Measurements from ENCODE around the gene NBPF1.

The NBPF1 gene

GRCh38 chr1:16617778-16618580 is 4.6 kb upstream of the NBPF1 start:
- DNase-seq (ENCODE audit: low read depth, low spot score), result no peak
- no peak overlapping the region for H3K4me3 ChIP-seq (ENCODE audit: low read depth, low read length)
- TF ChIP-seq, protein P1, sequence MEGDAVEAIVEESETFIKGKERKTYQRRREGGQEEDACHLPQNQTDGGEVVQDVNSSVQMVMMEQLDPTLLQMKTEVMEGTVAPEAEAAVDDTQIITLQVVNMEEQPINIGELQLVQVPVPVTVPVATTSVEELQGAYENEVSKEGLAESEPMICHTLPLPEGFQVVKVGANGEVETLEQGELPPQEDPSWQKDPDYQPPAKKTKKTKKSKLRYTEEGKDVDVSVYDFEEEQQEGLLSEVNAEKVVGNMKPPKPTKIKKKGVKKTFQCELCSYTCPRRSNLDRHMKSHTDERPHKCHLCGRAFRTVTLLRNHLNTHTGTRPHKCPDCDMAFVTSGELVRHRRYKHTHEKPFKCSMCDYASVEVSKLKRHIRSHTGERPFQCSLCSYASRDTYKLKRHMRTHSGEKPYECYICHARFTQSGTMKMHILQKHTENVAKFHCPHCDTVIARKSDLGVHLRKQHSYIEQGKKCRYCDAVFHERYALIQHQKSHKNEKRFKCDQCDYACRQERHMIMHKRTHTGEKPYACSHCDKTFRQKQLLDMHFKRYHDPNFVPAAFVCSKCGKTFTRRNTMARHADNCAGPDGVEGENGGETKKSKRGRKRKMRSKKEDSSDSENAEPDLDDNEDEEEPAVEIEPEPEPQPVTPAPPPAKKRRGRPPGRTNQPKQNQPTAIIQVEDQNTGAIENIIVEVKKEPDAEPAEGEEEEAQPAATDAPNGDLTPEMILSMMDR (IDR thresholded peaks at IDR 0.05; ENCODE audit: insufficient read depth, low read length, missing control alignments), result no peak
- CTCF ChIA-PET, result interaction anchor here (1.1 to 1.5 kb wide), 2 partner anchors 9 to 26 kb away, joined by 4 to 5 read pairs; no protein-coding TSS in a partner anchor
- POLR2A ChIA-PET, result no interaction called here

DNA sequence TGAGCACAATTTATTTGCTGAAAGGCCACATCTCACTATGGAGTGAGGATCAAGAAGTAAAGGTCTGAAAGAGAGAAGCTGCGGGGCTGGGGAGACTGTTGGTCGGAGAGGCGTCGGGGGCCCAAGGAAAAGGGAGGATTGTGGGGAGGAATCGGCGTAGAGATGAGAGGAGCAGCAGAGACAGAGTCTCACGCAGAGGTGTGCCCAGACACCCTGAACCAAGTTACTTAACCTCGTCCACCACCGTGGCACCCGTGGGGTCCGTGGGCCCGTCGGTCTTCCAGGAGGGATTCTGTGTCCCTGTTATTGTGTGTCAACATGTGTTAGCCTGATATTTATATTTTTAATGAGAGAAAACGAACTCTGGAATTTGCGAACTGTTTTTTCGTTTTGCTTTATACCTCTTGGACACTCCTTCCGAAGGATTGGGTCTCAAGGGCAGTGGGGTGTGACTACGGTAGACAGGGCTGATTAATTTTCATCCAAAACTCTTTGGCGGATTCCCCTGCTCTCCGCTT is 3.8 kb upstream of the NBPF1 start:
- POLR2A ChIA-PET, result no interaction called here
- H3K4me3 ChIP-seq (ENCODE audit: low read depth, low read length), result no peak overlapping the region
- CTCF ChIA-PET, result interaction anchor here (1.2 to 2.5 kb wide), 7 partner anchors 8 to 94 kb away, joined by 3 to 13 read pairs (median 5); no protein-coding TSS in a partner anchor
- no peak for DNase-seq (ENCODE audit: low read depth, low spot score)
- TF ChIP-seq, protein P1 (IDR thresholded peaks at IDR 0.05; ENCODE audit: insufficient read depth, low read length, missing control alignments), result no peak

DNA sequence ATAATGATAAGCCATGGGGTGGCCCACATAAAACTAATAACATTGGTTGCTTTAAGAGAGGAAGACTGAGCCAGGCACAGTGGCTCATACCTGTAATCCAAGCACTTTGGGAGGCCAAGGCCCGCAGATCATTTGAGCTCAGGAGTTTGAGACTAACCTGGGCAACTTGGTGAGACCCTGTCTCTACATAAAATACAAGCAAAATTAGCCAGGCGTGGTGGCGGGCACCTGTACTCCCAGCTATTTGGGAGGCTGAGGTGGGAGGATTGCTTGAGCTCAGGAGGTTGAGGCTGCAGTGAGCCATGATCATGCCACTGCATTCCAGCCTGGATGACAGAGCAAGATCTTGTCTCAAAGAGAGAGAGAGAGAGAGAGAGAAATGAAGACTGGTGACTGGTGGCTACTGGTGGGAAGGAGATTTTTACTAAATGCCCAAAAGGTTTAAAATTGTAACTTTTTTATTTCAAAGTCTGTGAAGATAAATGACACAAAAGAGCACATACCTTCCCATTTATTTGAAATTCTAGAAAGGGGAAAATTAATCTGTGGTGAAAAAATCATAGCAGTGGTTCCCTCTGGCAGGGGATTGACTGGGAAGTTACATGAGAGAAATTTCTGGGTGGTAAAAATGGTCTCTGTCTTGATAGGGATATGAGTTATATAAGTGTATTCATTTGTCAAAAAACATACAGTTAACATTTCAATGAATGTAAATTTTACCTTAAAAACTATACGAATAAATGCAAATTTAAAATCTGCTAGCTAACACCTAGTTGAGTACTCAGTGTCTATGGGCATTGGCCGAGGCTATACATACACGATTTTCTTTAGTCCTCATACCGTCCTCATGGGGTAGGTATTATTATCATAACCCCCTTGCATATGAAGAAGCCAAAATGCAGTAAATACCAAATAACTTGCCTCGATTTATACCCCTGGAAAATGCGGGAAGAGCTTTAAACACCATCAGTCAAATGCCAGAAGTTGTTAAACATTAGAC is 2.2 kb upstream of the NBPF1 start:
- TF ChIP-seq, protein P1 (IDR thresholded peaks at IDR 0.05; ENCODE audit: insufficient read depth, low read length, missing control alignments), result no peak
- no peak overlapping the region for H3K4me3 ChIP-seq (ENCODE audit: low read depth, low read length)
- ChIA-PET CTCF (interaction anchor here (0.8 to 2.5 kb wide), 7 partner anchors 8 to 88 kb away, joined by 3 to 13 read pairs (median 3); no protein-coding TSS in a partner anchor), POLR2A (no interaction called here)
- no peak for DNase-seq (ENCODE audit: low read depth, low spot score)

DNA sequence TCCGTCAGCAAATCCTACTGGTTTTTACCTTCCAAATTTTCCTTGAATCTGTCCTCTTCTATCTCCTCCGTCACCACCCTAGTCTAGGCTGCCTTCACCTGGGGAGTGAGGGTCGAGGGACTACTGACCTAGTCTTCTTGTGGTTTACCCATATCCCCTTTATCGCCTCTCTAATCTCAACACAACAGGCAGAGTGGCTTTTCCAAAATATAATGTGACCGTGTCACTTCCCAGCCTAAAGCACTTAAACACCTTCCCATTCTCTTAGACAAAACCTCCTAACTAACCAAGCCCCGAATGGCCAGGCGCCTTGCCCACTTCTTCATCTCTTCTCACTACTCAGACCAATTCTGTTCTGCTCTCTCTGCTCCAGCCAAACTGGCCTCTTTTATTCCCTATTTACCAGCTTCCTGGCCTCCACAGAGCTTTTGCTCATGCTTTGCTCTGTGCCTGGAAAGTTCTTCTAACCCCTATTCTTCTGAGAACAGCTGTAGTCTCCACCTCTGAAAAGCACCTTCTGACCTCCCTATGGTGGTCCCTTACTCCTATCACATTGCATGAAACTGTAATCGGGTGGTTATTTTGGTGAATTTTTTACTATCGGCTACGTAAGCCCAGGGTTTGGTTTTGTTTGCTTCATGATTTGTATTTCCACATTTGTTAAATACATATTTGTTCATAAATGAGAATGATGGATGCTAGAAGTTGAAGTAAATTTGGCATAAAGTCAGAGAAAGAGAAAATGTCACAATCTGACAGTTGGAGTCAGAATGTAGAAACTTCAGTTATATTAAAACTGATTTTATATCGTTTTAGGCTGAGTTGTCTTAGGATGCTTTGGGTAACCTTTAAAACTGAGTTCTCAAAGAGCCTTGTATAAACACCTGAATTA is 1.2 kb upstream of the NBPF1 start:
- POLR2A ChIA-PET, result no interaction called here
- CTCF ChIA-PET, result interaction anchor here (0.5 to 7.4 kb wide), 6 partner anchors 7 to 283 kb away, joined by 3 to 71 read pairs (median 8); no protein-coding TSS in a partner anchor

More for the DNA sequence above, 1.2 kb upstream of the NBPF1 start:
- H3K4me3 ChIP-seq (ENCODE audit: low read depth, low read length), result no peak overlapping the region
- no peak for DNase-seq (ENCODE audit: low read depth, low spot score)
- TF ChIP-seq, protein P1 (IDR thresholded peaks at IDR 0.05; ENCODE audit: insufficient read depth, low read length, missing control alignments), result no peak

All from AG04449 (cell line).